Measurements from ENCODE around the gene SLC22A14. TPM values are rescaled to one million over a fixed set of nuclear protein-coding genes. Genes with fewer than 3 reads are reported as not detected.

Gene SLC22A14
- total and polyA plus RNA-seq, 3 donors from 2014 or later: 2.7 to 11.9 (median 9.4) TPM

GRCh38 chr3:38276081-38276916 is 5.8 kb upstream of the SLC22A14 start:
- Histone ChIP-seq H3K27ac (no peak overlapping the region), H3K27me3 (no peaks in the 10 kb centered on the region), H3K4me1 (peaks cover 4% of the 10 kb centered on the region), H3K9me3 (no peaks in the 10 kb centered on the region), H3K4me3 (no peak overlapping the region), H3K36me3 (ENCODE audit: low read depth, missing control alignments) (no peaks in the 10 kb centered on the region)
- 94 to 100% methylated on average over 3 to 13 of the region's 13 CpGs for WGBS, 2 donors
- intact Hi-C loops (cut with DNase I; ENCODE audit: low total_unique reads): no loop called here
- DNase-seq: no peak
- TF ChIP-seq CTCF (IDR thresholded peaks at IDR 0.05): no peak
- TF ChIP-seq POLR2A (IDR thresholded peaks at IDR 0.05): no peak

DNA sequence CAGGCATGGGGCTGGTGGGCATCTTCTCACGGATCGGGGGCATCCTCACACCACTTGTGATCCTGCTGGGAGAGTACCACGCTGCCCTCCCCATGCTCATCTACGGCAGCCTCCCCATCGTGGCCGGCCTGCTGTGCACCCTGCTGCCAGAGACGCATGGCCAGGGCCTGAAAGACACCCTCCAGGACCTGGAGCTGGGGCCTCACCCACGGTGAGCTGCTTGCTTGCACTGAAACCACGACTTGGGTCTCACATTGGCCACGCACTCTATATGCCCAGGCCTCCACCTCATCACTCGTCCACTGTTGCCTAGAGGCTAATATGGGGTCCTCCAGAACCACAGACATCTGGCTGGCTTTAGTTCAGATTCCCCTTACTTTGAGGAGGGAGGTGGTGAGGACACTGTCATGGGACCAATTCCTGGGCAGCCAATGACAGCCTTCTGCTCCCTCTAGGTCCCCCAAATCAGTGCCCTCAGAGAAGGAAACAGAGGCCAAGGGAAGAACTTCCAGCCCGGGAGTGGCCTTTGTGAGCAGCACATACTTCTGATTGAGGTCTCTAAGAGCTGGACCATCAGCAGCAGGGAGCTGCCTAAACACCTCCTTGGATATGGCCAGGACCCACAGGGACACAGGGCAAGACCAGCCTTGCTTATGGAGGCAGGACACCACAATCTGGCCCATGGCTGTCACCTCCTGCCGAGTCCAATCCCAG is 5.0 kb upstream of the SLC22A14 start:
- Histone ChIP-seq H3K4me1 (peaks cover 4% of the 10 kb centered on the region), H3K27ac (no peak overlapping the region), H3K9me3 (no peaks in the 10 kb centered on the region), H3K4me3 (no peak overlapping the region), H3K27me3 (no peaks in the 10 kb centered on the region), H3K36me3 (ENCODE audit: low read depth, missing control alignments) (no peaks in the 10 kb centered on the region)
- TF ChIP-seq POLR2A (IDR thresholded peaks at IDR 0.05) (no peak), CTCF (IDR thresholded peaks at IDR 0.05) (no peak)
- intact Hi-C loops (cut with DNase I; ENCODE audit: low total_unique reads): no loop called here
- no peak for DNase-seq
- 90 to 95% methylated on average over 4 to 13 of the region's 13 CpGs for WGBS, 2 donors

DNA sequence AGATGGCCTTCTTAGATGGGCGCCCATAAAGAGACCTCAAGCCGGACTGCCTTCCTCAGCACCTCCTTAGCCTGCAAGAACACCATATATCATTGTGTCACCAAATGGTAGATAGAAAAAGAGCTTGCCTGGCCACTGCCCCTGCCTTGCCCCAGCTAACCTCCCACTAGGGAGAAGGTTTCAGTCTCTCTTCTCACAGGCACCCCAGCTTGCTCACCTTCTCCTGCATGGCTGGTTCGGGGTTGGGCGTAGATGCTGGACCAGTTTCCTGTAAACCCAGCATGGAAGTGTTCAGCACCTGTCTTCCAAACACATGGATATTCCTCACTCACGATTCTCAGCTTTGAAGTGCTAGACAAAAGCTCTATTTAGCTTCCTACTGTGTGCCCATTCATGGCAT is 3.3 kb upstream of the SLC22A14 start:
- intact Hi-C loops (cut with DNase I; ENCODE audit: low total_unique reads): no loop called here
- TF ChIP-seq CTCF (IDR thresholded peaks at IDR 0.05): no peak
- 92 to 93% methylated on average over 5 of the region's 5 CpGs for WGBS, 2 donors

GRCh38 chr3:38283810-38284755 is 2.0 kb downstream of the SLC22A14 start:
- Histone ChIP-seq H3K9me3 (no peaks in the 10 kb centered on the region), H3K27me3 (no peaks in the 10 kb centered on the region), H3K4me1 (no peaks in the 10 kb centered on the region), H3K27ac (no peak overlapping the region), H3K4me3 (no peak overlapping the region), H3K36me3 (ENCODE audit: low read depth, missing control alignments) (no peaks in the 10 kb centered on the region)
- TF ChIP-seq POLR2A (IDR thresholded peaks at IDR 0.05) (no peak), CTCF (IDR thresholded peaks at IDR 0.05) (no peak)
- no peak for DNase-seq
- intact Hi-C loops (cut with DNase I; ENCODE audit: low total_unique reads): no loop called here
- WGBS, 2 donors: 84 to 85% methylated on average over 13 to 16 of the region's 16 CpGs

More for the DNA sequence above, 3.3 kb upstream of the SLC22A14 start:
- Histone ChIP-seq H3K9me3 (no peaks in the 10 kb centered on the region), H3K27ac (no peak overlapping the region), H3K4me3 (no peak overlapping the region), H3K4me1 (peaks cover 4% of the 10 kb centered on the region), H3K27me3 (no peaks in the 10 kb centered on the region), H3K36me3 (ENCODE audit: low read depth, missing control alignments) (no peaks in the 10 kb centered on the region)
- DNase-seq: no peak
